ENCODE results near the gene WFDC10B. TPM values are rescaled to one million over a fixed set of nuclear protein-coding genes. Genes with fewer than 3 reads are reported as not detected.
A peak's percentile ranks its signal among the peaks of the same experiment; 100 is the strongest.
"Not testable (repeated sequence)": the region's sequence is repeated elsewhere in the genome, so short reads cannot be mapped to it uniquely, and the experiment has no call there.

Gene WFDC10B
- total RNA-seq, 1 experiment from 2014 or later, result not detected

- Histone ChIP-seq H3K27me3 (replicated peaks; ENCODE audit: control insufficient read depth, insufficient read depth, low read length) (no peaks in the 10 kb centered on the region), H3K36me3 (ENCODE audit: control insufficient read depth, insufficient read depth, low read length) (no peaks in the 10 kb centered on the region), H3K9me3 (no peaks in the 10 kb centered on the region), H3K4me3 (ENCODE audit: low read depth, low read length) (no peak within 1 kb of the TSS), H3K4me1 (no peaks in the 10 kb centered on the region)
- Mint-ChIP-seq H3K27ac (ENCODE audit: unreplicated experiment) (no peak within 1 kb of the TSS), H3K4me1 (ENCODE audit: low read depth, unreplicated experiment) (no peaks in the 10 kb centered on the region), H3K27me3 (ENCODE audit: insufficient read depth, unreplicated experiment) (peaks cover 25% of the 10 kb centered on the region), H3K9me3 (ENCODE audit: unreplicated experiment) (peaks cover 3% of the 10 kb centered on the region), H3K36me3 (ENCODE audit: insufficient read depth, unreplicated experiment) (no peaks in the 10 kb centered on the region), H3K4me3 (ENCODE audit: unreplicated experiment) (no peak within 1 kb of the TSS)
- DNase-seq, result no peak
- no TSS peak for BruUV-seq (replicated peaks)
- TF ChIP-seq, protein P1, sequence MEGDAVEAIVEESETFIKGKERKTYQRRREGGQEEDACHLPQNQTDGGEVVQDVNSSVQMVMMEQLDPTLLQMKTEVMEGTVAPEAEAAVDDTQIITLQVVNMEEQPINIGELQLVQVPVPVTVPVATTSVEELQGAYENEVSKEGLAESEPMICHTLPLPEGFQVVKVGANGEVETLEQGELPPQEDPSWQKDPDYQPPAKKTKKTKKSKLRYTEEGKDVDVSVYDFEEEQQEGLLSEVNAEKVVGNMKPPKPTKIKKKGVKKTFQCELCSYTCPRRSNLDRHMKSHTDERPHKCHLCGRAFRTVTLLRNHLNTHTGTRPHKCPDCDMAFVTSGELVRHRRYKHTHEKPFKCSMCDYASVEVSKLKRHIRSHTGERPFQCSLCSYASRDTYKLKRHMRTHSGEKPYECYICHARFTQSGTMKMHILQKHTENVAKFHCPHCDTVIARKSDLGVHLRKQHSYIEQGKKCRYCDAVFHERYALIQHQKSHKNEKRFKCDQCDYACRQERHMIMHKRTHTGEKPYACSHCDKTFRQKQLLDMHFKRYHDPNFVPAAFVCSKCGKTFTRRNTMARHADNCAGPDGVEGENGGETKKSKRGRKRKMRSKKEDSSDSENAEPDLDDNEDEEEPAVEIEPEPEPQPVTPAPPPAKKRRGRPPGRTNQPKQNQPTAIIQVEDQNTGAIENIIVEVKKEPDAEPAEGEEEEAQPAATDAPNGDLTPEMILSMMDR (IDR thresholded peaks at IDR 0.05; ENCODE audit: insufficient read depth in 1 of 2, low read depth in 1 of 2, low read length in 1 of 2, severe bottlenecking in 1 of 2, unreplicated experiment in 1 of 2), result no peak
- POLR2A ChIA-PET, result no interaction called here
- CTCF ChIA-PET, result no interaction called here
- intact Hi-C loops (cut with micrococcal nuclease; ENCODE audit: unreplicated experiment), result loop anchor here (10.0 kb wide), 1 partner anchor 45 kb away; the partner anchor contains the start of gene WFDC10A
Observed at GRCh38 chr20:45670139-45670538, 34.7 kb downstream of the WFDC10B start, which contains the start of gene WFDC11. WFDC11 (minus strand) TSS chr20:45670239; CDS start chr20:45650600, 19,639 bp downstream.

- H3K27me3 Mint-ChIP-seq (ENCODE audit: insufficient read depth, unreplicated experiment); H3K27me3 ChIP-seq (replicated peaks; ENCODE audit: control insufficient read depth, insufficient read depth, low read length); H3K4me1 Mint-ChIP-seq (ENCODE audit: low read depth, unreplicated experiment); intact Hi-C loops (cut with micrococcal nuclease; ENCODE audit: unreplicated experiment); H3K36me3 ChIP-seq (ENCODE audit: control insufficient read depth, insufficient read depth, low read length); H3K4me1 ChIP-seq; BruUV-seq (replicated peaks); H3K27ac Mint-ChIP-seq (ENCODE audit: unreplicated experiment); DNase-seq; H3K4me3 ChIP-seq (ENCODE audit: low read depth, low read length); H3K4me3 Mint-ChIP-seq (ENCODE audit: unreplicated experiment); POLR2A ChIA-PET; CTCF ChIA-PET; H3K9me3 Mint-ChIP-seq (ENCODE audit: unreplicated experiment); H3K36me3 Mint-ChIP-seq (ENCODE audit: insufficient read depth, unreplicated experiment): not testable (repeated sequence)
- H3K9me3 ChIP-seq, result peaks cover 10% of the 10 kb centered on the region; the same call in 1 of the 2 replicates
Observed at GRCh38 chr20:45657038-45657437, 47.8 kb downstream of the WFDC10B start.

- H3K27me3 ChIP-seq (replicated peaks; ENCODE audit: control insufficient read depth, insufficient read depth, low read length); H3K9me3 Mint-ChIP-seq (ENCODE audit: unreplicated experiment); H3K4me3 Mint-ChIP-seq (ENCODE audit: unreplicated experiment); H3K36me3 ChIP-seq (ENCODE audit: control insufficient read depth, insufficient read depth, low read length); POLR2A ChIA-PET; H3K27me3 Mint-ChIP-seq (ENCODE audit: insufficient read depth, unreplicated experiment); intact Hi-C loops (cut with micrococcal nuclease; ENCODE audit: unreplicated experiment); H3K9me3 ChIP-seq; BruUV-seq (replicated peaks); H3K36me3 Mint-ChIP-seq (ENCODE audit: insufficient read depth, unreplicated experiment); H3K27ac Mint-ChIP-seq (ENCODE audit: unreplicated experiment); H3K4me3 ChIP-seq (ENCODE audit: low read depth, low read length): not testable (repeated sequence)
- peaks cover 19% of the 10 kb centered on the region for H3K4me1 ChIP-seq
- peaks cover 17% of the 10 kb centered on the region for H3K4me1 Mint-ChIP-seq (ENCODE audit: low read depth, unreplicated experiment)
- DNase-seq, result peak; percentile 50 to 57
- CTCF ChIA-PET, result interaction anchor here (0.7 kb wide), 1 partner anchor 119 kb away, joined by 3 read pairs; no protein-coding TSS in a partner anchor
Observed at GRCh38 chr20:45651726-45652125, 53.1 kb downstream of the WFDC10B start.

DNA sequence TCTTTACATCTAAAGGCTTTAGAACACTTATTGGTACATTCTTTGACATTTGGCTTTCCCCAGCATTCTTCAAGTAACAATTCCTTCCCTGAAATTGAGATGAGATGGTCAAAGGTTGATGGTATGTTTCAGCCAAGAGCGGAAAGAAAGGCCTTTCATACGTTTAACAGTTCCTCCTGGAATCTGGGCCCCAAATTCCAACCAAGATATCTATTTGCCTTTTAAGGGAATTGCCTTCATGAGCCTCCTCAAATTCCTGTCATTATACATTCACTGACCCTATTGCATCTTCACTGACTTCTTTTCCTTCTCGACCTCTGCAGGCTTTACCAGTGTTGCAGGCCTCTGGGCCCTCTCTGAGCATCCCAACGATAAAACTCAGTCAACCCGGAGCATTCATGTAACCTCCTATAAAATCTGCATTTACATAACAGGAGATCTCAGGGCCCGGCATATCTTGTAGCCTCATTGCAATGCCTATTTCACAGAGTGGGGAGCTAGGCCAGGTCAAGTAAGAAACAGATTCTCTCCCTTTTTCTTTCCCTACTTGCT, 55.4 kb downstream of the WFDC10B start:
- no peaks in the 10 kb centered on the region for H3K27me3 ChIP-seq (replicated peaks; ENCODE audit: control insufficient read depth, insufficient read depth, low read length)
- DNase-seq, result peak in 1 of 2 experiments; percentile 43
- H3K9me3 Mint-ChIP-seq (ENCODE audit: unreplicated experiment), result no peaks in the 10 kb centered on the region
- no peaks in the 10 kb centered on the region for H3K36me3 ChIP-seq (ENCODE audit: control insufficient read depth, insufficient read depth, low read length)
- intact Hi-C loops (cut with micrococcal nuclease; ENCODE audit: unreplicated experiment), result loop anchor here (2.0 kb wide), 1 partner anchor 29 kb away; no protein-coding TSS in a partner anchor
- H3K4me3 ChIP-seq (ENCODE audit: low read depth, low read length), result no peak overlapping the region
- H3K4me3 Mint-ChIP-seq (ENCODE audit: unreplicated experiment), result no peak overlapping the region
- no peaks in the 10 kb centered on the region for H3K36me3 Mint-ChIP-seq (ENCODE audit: insufficient read depth, unreplicated experiment)
- TF ChIP-seq, protein P1 (IDR thresholded peaks at IDR 0.05; ENCODE audit: insufficient read depth in 1 of 2, low read depth in 1 of 2, low read length in 1 of 2, severe bottlenecking in 1 of 2, unreplicated experiment in 1 of 2), result no peak
- peaks cover 19% of the 10 kb centered on the region for H3K4me1 ChIP-seq
- POLR2A ChIA-PET, result no interaction called here
- CTCF ChIA-PET, result interaction anchor here (1.5 kb wide), 2 partner anchors 20 to 122 kb away, joined by 5 to 9 read pairs; partner anchors contain the start of gene WFDC10A
- peaks cover 8% of the 10 kb centered on the region; the same call in 1 of the 2 replicates for H3K9me3 ChIP-seq
- no TSS peak for BruUV-seq (replicated peaks)
- peak overlapping the region; percentile 16 for H3K27ac Mint-ChIP-seq (ENCODE audit: unreplicated experiment)
- peaks cover 17% of the 10 kb centered on the region for H3K4me1 Mint-ChIP-seq (ENCODE audit: low read depth, unreplicated experiment)
- peaks cover 6% of the 10 kb centered on the region for H3K27me3 Mint-ChIP-seq (ENCODE audit: insufficient read depth, unreplicated experiment)
